GM18873 (cell line): Measurements from ENCODE around the gene COL6A3.

Experiments used
- ATAC-seq: cut with Tn5 transposase; IDR thresholded peaks from one replicate; pipeline ENCODE4 v1.9.1; 2021; ENCODE audit warnings: mild to moderate bottlenecking, moderate library complexity, moderate number of reproducible peaks; ENCODE audit not compliant: unreplicated experiment, low FRiP score

COL6A3 gene

DNA sequence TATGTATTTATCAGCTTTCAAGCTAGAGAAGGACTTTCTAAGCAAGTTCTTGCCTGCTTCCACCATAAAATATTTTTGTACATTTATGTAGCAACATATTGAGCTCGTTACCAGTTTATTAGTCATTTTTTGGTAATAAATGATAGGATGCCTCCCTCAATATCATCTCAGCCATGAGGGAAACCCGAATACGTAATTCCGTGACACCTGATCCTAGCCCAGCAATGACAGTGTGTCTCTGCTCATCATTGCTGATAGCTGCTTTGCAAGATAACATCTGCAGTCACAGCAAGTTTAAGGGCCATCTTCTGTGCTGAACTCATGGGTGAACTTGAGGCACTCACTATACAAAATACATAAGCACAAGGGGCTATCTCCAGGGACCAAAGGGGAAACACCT, 62.2 kb downstream of the COL6A3 start:
- ATAC-seq = no peak

DNA sequence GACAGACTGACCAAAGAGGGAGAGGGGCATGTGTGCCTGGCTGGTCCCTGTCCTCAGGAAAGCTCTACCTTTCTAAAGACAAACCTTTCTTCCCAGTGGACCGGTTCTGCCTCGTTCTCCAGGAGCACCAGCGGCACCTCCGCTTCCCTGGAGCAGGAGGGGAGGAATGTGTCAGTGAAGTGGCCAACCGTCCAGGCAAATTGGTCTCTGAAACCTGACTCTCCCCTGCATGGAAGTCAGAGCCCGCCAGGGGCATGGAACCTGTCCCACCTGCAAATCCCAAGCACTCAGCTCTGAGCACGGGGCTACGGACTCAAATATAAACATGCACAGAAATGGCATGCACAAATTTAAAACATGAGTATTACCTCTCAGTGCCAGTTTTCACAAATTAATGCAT, 62.9 kb downstream of the COL6A3 start:
- ATAC-seq = no peak

DNA sequence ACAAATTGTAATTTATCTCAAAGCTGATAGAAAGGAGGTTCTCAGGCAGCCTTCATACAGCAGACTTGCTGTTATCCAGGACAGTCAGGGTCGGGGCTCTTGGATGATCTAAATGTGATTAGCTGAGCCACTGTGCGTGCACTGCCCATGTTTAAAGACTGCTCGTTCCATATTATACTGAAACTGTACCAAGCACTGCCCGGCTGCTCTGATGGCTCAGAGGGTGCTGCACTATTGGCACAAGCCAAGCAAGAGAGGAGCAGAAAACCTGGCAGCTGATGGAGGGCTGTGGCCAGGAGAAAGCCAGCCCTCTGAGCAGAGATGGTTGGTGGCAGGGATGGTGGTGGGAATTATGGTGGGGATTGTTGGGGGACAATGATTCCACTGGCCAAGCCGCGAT, 63.4 kb downstream of the COL6A3 start:
- no peak for ATAC-seq

DNA sequence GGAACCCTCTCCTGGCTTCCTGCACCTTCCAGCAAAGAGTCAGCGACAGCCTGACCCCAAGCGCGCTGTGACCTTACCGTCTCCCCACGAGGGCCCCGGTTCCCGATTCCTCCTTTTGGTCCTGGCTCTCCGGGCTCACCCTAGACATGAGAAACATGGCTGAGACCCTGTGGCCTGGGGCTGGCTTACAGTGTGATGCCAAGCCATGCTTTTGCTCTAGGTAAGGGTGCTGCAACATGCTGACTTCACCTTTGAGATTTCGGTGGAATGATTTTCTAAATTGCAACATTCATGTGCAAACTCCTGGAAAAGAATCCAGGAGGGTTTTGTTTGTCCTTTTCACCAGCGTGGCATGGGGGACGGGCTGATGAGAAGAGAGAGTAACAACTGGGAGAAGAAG, 63.9 kb downstream of the COL6A3 start:
- ATAC-seq = no peak

DNA sequence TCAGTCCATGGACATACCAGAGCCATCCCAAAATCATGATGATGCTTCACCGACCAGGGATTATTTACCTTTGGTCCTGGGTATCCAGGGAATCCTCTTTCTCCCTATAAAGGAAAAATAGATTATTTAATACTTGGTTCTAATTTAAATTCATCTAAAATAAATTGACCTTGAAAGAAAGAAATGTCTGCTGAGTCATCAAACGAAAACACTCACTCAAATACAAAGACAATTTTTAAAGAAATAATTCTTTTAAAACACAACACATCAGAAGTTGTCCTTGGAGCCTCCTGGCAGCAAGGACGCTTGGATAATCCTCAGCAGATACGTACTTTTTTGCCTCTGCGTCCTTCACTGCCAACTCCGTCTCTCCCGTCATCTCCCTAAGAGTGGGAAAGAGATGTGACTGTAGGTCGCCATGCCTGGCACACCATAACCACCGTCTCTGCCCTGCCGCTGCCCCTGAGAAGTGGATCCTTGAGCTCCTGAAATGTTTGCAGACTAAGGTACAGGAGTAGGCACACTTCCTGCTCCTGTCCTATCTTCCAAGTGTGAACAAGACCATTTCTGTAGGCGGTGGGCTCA, 65.6 kb downstream of the COL6A3 start:
- no peak for ATAC-seq

DNA sequence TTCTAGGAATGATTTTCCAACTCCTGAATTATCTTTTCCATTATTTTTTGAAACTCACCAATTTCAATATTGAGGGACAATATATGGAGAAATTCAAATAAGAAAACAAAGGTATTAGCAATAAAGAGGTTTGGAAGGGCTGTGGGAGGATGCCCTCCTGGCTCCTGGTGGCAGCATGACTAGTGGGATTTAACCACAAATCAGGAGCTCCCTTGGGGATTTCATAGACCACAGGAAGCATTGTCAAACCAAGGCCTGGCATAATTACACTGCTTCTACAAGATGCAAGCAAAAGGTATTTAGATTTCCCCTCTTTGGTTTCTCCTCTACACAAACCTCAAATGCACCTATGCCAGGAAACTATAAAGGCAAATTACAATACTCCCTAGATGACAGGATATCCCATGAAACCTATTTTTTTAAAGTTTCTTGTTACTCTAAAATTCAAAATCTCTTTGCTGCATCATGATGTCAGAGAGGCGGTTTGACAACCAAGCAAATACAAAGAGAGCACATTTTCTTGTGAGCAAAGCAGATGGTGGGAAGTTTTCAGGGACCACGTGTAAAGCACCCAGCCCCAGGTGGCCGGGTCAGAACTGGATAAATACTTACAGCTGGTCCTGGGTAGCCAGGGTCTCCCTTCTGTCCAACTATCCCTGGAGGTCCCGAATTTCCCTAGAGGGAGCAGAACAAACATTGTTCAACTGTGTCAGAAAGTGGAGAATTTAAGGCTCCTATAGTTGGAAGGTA, 67.9 kb downstream of the COL6A3 start:
- no peak for ATAC-seq

DNA sequence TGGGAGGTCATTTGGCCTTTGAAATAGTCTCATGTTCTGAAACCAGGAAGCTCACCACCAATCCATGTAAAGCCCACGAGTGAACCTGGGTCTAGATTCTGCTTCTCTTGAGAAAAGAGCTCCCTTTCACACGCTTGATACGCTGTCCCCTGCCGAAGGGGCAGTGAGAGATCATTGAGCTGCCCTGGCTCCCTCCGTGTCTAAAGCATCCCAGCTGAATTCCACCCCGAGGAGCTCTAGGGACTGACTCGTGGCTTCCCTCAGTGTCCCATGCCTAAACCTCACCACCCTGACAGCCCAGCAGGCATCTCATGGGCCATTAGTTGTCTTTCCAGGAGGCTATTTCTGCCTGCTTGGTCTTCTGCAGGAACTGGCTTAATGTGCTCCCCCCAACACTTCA, 68.6 kb downstream of the COL6A3 start:
- ATAC-seq = no peak

DNA sequence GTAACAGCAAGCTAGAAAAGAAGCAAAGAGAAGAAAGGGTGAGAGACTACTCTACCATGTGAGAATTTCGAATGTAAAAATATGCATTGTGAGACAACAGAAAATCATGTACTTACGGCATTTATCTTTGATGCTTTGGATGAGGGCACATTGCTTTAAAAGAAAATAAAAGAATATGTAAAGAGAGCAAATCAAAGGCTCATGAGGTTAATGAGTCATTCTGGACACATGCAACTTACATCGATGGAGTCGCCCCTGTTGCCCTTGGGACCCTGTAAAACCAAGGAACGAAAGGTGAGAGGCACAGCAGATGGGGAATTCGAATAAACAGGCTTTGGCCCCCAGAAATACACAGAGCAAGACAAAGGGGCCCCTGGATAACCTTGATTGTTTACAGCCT, 69.0 kb downstream of the COL6A3 start:
- ATAC-seq = no peak

DNA sequence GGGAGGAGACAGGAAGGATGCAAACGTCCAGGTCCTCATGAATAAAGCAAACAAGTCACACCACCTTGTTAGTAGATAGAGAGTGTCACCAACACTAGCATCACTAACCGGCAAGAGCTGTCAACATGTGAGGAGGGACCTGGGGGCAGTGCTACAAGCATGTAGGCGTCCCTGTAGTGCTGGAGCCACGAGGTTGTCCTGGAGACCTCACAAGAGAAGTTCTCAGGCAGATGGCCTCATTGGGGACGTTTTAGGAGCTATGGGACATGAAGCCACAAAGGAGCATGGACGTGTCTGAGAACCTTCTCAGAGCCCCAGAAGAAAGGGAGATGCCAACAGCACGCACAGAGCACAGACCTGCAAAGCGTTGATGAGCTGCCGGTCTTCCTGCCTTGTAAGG, 70.0 kb downstream of the COL6A3 start:
- ATAC-seq = no peak

DNA sequence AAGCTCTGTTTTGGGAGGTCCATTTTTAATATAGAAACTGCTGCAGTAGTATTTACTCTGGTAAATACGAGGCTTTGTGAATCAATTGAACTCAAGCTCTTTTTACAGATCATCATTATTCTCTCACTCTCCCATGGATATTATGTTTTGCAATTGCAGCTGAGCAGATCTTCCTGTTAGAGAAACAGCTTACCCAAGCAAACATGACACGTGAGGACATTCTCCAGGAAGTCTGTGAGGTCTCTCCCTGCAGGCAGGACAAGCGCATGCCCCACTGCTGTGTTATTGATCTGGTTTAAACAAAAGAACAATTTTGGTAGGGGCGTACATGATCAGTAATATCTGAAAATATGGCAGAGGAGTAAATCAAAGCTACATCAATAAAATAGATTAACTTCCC, 72.1 kb downstream of the COL6A3 start:
- no peak for ATAC-seq

DNA sequence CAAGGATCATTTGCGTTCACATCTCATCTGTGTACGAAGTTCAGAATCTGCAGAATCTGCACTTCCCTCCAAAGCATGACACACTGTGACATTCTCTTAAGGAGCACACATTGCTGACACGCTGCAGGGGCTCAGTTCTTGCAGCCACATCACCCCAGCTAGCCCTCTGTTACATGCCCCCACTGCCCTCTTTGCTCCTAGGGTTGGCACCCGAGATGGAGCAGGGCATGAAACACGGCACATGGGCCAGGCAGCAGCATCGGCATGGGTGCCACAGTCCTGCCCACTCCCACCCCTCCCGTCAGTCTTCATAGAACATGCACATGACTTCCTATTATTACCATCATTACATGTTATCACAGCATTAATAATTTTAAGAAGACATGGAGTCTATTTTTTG, 76.4 kb downstream of the COL6A3 start:
- no peak for ATAC-seq

DNA sequence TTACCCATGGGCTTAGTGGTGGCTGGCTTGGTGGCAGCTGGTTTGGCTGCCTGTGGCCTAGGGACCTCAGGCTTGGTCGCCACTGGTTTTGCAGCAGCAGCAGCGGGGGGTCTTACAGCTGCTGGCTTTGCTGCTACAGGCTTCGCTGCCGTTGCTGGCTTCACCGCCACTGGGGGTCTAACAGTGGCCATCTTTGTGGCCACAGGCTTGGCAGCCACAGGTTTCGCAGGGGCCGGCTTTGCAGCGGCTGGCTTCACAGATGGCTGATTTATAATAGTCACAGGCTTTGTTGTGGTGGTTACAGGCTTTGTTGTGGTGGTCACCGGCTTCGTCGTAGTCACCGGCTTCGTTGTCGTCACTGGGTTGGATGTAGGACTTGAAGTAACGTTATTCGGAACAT, 77.8 kb downstream of the COL6A3 start:
- no peak for ATAC-seq

DNA sequence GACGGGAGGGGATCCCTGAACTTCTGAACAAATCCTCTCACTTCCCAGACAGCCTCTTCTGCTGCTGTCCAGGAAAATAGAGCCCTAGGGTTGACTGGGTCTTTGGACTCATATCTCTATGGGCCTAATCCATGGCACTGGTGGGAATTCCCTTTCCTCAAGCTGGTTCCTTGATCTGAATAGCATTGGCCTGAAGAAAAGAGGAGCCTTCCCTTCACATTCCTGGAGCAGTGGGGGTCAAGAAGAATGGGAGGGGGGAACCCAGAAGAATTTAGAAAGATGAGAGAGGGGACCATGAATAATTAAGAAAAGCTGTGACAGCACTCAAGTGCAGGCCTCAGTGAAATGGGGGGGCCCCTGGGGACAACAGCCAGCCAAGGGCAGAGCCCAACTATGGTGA, 80.2 kb downstream of the COL6A3 start:
- ATAC-seq = no peak

DNA sequence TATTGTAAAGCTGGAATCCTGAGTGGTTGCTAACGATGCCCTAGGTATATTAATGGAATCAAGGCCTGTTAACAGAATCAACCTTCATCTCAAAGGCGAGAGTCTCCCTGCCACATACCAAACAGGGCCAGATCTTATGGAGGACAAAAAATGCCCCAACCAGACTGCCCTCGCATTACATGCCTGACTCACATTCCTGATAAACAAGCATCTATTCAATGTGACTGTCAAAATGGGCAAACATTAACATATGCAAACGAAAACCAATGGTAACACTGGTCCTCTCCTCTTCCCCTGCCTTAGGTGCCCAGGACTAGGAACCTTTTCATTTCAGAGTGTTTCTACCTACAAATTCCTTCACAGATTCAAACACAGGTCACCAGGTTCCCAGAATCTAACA, 83.4 kb downstream of the COL6A3 start:
- ATAC-seq = no peak

DNA sequence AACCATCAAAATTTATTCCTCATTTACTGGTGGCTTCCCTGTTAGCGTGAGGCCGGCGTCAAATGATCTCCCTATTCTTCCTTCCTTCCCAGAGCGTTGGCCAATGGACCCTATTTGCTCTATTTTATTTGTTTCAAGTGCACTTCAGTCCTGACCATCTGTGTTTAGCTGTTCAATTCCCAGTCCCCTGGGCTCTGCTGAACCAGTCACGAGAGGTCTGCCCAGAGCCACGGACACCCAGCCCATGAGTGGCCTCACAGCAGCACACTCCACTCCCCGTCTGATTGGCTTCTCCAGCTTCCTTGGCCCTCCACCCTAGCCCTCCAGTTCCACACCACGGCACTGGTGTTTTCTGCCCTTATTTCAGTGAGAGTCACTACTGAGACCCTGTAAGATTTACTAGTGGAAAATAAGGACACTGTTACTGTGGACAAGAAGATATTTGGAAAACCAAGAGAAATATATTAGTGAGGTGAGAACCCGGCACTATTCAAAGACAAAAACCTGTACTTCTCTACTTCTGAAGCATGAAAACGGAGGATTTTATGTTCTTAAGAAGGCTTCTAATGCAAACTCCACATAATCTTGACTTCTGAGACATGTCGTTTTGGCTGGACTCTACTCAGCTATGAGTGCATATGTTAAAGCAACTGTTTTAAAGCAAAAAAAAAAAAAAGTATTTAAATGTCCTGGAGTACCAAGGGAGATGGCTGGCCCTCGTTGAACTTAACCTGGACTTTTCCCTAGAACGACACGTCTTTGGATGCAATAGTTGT, 86.6 kb downstream of the COL6A3 start:
- no peak for ATAC-seq

DNA sequence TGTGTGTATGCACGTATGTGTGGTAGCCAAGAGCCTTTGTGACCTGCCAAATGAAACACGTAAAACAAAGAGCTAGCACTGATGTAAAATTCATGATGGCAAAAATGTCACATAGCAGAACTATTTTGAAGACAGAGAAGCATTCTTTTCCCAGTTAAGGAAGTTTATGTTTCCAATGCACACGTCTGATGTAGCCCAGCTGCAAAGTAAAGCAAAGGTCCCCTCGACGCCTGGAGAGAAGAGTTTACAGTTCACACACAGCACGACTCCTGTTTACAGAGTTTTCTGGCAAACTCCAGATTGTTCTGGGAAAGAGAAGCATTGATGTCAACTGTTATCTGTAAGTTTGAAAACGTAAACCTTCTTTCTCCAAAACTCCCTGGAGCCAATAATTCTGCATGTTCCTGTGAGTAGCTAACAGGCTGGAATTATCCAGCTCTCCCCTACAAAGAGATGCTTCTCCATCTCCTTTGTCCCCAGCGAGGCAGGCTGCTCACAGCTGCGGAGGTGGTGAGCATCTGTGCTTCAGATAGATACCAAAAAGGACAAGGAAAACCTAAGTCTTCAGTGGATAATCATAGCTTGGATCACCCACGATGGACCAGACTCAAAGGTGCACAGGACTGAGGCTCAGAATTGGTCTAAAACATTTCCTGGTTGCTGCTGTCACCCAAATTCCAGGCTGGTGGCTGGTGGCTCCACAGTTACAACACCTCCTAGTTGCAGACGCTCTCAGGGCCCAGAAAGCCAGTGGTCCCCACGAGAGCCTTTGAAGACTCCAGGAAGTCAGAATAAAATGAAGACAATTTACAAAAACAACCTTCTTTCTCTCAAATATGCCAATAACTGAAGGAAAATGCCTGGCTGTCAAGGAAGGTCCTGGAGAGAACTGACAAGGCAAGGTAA, 87.4 kb downstream of the COL6A3 start:
- ATAC-seq = no peak

DNA sequence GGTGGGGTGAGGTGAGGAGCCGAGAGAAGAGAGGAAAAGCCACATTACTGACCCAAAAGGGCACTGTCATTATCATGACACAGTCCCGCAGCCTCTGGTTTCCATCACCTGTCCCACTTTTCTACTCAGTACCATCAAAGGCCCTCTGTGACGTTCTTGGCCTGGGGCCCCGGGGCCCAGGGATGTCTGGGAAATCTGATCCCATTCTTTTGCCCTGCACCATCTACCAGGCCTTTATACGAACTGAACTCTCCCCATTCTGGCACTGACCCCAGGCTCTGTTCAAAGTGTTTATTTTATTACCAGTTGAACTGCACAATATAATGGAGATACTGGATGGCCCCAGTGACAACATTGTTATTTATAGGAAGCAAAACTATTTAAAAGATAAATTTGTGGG, 89.1 kb downstream of the COL6A3 start:
- no peak for ATAC-seq

DNA sequence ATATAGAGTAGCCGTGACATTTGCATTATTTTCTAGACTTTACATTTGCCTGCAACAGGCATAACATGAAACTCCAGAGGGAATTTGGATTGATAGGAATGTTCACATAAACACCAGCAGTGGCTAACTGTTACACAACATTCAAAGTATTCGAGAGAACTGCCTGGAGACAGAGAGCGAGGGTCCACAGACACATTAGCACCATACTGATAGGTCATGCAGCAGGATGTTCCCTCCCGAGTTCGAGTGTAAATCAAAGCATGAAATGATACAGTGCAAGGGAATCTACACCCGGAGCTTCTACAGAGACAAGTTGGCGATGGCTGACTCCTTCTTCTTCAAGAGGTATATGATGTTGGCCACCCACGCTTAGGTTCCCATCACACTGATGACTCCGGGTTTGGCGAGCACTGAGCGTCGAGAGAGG, 89.5 kb downstream of the COL6A3 start:
- ATAC-seq = no peak

DNA sequence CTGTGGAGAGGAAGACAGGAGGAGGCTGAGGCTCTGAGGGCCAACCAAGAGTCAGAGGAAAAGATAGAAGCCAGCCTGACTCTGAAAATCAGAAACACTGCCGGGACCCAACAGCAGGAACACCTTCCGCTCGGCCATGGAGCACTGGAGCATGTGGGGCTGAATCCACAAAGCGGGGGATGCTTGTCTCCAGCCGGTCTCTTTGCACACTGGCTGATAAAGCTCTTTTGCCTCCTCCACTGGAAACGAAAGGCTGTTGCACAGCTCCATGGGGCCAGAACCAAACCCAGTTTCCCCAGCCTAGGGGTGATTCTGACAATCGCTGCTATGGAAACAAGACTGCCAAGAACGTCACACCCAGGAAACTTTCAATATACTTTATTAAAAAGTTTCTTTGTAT, 90.3 kb downstream of the COL6A3 start:
- ATAC-seq = no peak

DNA sequence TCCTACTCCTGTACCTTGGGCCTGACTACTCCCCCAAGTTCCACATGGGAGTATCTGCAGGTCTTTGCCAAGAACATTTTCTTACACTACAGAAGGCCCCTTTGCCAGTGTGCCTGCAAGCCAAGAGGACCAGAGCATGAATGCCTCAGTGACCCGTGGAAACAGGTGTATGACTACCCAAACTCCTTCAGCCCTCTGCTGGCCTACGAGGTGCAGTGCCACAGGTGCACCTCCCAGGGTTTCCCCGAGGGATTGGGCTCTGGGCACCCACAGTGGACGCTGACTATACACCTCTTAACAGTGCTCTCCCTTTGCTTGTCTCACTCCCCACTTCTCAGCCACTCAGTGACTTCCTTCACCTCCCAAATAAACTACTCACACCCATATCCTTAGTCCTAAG, 91.4 kb downstream of the COL6A3 start:
- no peak for ATAC-seq

DNA sequence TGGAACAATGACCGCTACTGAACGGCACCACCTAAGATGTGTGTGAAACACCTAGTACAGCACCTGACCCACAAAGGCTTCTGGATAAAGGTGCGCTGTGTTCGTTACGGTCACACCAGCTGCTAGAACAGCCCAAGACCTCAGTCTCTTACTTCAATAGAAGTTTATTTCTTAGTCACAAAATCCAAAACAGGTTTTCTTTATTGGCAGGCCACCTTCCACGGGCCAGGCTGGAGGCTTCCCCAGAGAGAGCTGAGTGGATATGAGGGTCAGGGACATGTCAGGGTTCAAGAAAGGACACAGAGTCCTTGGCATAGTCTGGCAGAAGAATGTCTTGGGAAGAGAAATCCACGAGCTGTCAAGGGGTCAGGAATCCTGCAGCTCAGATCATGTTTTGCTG, 92.2 kb downstream of the COL6A3 start:
- no peak for ATAC-seq
